GM12891 (cell line): ENCODE results near the gene PAPPA2.

Source experiments
- DNase-seq: peaks from one replicate; pipeline ENCODE4 v3.0.0; 2011; ENCODE audit warnings: low spot score; ENCODE audit not compliant: insufficient read length
- FAIRE-seq: peaks from 2 replicates; lab custom pipeline; 2011; peaks lifted over from hg19 to GRCh38; lab: Jason Lieb, UNC
- PAX5 ChIP-seq: IDR thresholded peaks from 2 replicates; pipeline ENCODE4 v1.6.1; 2011; ENCODE audit warnings: low read length, moderate library complexity, mild to moderate bottlenecking; ENCODE audit not compliant: insufficient read depth, severe bottlenecking
- POLR2A ChIP-seq: IDR thresholded peaks from 2 replicates; pipeline ENCODE4 v1.6.1; 2011; ENCODE audit warnings: low read depth, low read length, control low read depth
- POLR2AphosphoS5 ChIP-seq: IDR thresholded peaks from 2 replicates; pipeline ENCODE4 v1.6.1; 2011; ENCODE audit warnings: low read depth, low read length, control low read depth
- POU2F2 ChIP-seq: IDR thresholded peaks from 2 replicates; pipeline ENCODE4 v1.6.1; 2011; ENCODE audit warnings: low read depth, mild to moderate bottlenecking, control low read depth, low read length, moderate library complexity
- SPI1 ChIP-seq: IDR thresholded peaks from 2 replicates; pipeline ENCODE4 v1.6.1; 2011; ENCODE audit warnings: low read depth, low read length, control low read depth
- TAF1 ChIP-seq: IDR thresholded peaks from 2 replicates; pipeline ENCODE4 v1.6.1; 2011; ENCODE audit warnings: low read depth, low read length, control low read depth

PAPPA2 gene

DNA sequence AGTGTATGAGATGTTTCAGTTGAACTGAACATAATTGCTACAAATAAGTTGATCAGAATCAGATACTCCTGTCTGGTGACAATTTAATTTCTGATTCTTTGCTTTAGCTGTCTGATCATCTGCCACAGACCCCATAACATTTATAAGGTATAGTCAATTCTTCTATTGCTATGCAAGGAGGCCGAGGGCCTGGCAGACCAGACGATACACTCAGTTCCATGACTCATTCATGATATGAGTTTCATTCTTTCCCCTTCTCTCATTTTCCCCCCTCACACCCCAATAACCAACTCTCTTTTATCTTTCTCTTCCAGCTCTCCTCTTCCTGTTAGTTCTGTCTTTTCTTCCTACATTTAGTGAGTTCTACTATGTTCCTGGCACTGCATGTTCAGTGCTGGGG is 236.8 kb downstream of the PAPPA2 start:
- TF ChIP-seq POLR2AphosphoS5: no peak
- no peak for TF ChIP-seq SPI1
- no peak for DNase-seq
- no peak for FAIRE-seq

GRCh38 chr1:176701151-176701866 is 238.3 kb downstream of the PAPPA2 start:
- no peak for DNase-seq
- no peak for FAIRE-seq

DNA sequence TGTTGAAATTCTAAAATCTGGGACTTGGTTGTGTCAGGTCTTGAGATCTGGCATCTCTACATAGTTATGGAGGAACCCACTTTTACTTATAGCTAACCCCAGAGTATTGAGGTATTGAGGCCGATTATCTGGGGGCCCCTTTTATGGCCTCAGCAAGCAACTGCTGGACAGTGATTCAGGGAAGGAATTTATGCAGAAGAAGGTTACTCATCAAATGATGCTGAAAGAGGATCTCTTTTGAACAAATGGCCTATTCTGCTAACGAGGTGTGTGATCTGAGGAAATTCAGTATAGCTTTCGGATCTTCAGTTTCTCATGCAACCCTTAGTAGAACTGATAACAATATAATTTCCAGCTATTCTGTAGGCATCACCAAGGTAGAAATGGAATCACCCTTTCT is 239.9 kb downstream of the PAPPA2 start:
- no peak for FAIRE-seq
- TF ChIP-seq POLR2AphosphoS5 (no peak), POLR2A (no peak), PAX5 (no peak), TAF1 (no peak), POU2F2 (no peak), SPI1 (no peak)
- DNase-seq: no peak

More at GRCh38 chr1:176701151-176701866, 238.3 kb downstream of the PAPPA2 start:
- TF ChIP-seq TAF1 (no peak), POLR2AphosphoS5 (no peak), SPI1 (no peak), POU2F2 (no peak), POLR2A (no peak), PAX5 (no peak)

DNA sequence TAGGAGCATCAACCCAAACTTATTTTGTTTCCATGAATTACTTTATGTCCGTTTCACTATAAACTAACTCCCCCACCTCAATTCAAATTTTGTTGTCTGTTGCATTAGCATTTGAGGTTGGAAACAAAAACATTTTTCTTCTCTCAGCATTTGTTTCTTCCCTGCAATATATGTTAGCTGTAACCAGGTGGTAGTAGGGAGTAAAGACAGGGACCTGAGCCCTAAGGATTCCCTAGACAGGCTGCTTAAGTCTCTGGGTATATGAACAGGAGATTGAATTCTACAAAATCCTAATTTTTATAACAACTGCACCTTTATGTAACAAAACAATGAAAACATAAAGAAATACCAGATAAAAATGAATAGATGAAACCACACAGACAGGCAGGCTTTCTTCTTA is 242.6 kb downstream of the PAPPA2 start:
- FAIRE-seq (no peak), DNase-seq (no peak)
- TF ChIP-seq POU2F2: no peak
- no peak for TF ChIP-seq PAX5
- TF ChIP-seq TAF1: no peak
- no peak for TF ChIP-seq SPI1
- no peak for TF ChIP-seq POLR2A
- TF ChIP-seq POLR2AphosphoS5: no peak

GRCh38 chr1:176717066-176717750 is 254.2 kb downstream of the PAPPA2 start:
- no peak for FAIRE-seq
- no peak for DNase-seq
- TF ChIP-seq POLR2AphosphoS5 (no peak), SPI1 (no peak), POLR2A (no peak), TAF1 (no peak)

DNA sequence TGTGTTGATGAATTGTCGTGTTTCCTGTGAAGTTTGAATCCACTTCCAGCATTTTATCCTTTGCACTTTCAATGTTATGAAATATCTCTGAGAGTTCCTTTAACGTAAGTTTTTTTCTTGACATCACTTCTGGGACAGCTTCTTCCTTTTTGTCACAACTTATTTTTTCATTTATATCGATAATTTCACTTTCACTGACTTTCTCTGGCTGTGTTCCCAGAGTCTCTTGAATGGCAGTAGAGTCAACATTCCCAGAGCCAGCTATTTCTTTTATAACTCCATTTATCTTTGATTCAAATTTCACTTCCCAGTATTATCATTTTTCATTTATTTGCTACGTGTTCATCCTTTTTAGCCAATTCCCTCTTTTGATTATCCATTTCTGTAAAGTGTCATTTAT is 256.5 kb downstream of the PAPPA2 start:
- DNase-seq (no peak), FAIRE-seq (no peak)
- TF ChIP-seq SPI1: no peak
- no peak for TF ChIP-seq PAX5
- TF ChIP-seq POLR2A: no peak
- TF ChIP-seq POU2F2: no peak
- no peak for TF ChIP-seq TAF1
- no peak for TF ChIP-seq POLR2AphosphoS5

- no peak for DNase-seq
- no peak for FAIRE-seq
- TF ChIP-seq SPI1 (no peak), POLR2AphosphoS5 (no peak), TAF1 (no peak), POLR2A (no peak)
Observed at GRCh38 chr1:176720838-176721237, 257.9 kb downstream of the PAPPA2 start.

GRCh38 chr1:176733661-176734060 is 270.7 kb downstream of the PAPPA2 start:
- TF ChIP-seq PAX5 (no peak), SPI1 (peak; percentile 77)
- no peak for DNase-seq
- no peak for FAIRE-seq

DNA sequence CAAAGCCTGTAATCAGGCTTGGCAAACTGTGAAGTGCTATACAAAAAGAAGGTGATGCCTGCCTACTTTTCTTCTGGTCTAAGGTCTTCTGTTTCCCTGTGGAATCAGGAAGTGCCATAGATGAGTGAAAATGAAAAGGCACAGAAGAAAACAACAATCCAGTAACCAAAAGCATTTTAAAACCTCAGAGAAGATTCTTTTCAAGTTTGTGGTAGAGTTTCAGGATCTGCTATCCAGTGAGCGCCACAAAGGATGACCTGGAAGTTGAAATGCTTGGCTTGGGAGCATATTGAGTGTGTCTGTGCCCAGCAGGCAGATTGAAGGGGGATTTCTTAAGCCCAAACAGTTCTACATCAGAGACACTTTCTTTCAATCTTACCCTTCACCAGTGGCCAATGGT is 272.2 kb downstream of the PAPPA2 start:
- DNase-seq (no peak), FAIRE-seq (no peak)
- TF ChIP-seq PAX5 (no peak), POLR2A (no peak), POU2F2 (no peak), SPI1 (no peak), POLR2AphosphoS5 (no peak), TAF1 (no peak)

DNA sequence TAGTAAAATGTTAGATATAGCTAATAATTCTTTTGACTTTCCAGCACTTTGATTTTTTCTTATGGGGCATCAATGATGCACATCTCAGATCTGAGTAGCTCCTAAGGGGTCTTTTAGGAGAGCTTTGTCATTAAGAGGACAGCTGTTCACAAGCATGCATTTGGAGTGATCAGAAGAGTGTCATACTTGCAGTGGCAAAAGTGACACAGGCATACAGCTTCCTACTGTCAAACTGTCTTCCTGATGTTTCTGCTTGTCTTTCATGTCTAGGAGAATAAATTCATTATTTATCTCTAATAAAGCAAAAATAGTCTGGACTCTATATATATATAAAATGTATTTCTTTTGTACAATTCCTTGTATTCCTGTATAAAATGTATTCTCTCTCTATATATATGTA is 273.0 kb downstream of the PAPPA2 start:
- no peak for FAIRE-seq
- DNase-seq: no peak
- TF ChIP-seq TAF1 (no peak), POLR2A (no peak), POLR2AphosphoS5 (no peak), POU2F2 (no peak), SPI1 (no peak), PAX5 (no peak)
